GM18873 (cell line): ENCODE measurements around the gene CRYBA2.

Experiments
- ATAC-seq: cut with Tn5 transposase; IDR thresholded peaks from one replicate; pipeline ENCODE4 v1.9.1; 2021; ENCODE audit warnings: mild to moderate bottlenecking, moderate library complexity, moderate number of reproducible peaks; ENCODE audit not compliant: unreplicated experiment, low FRiP score

The CRYBA2 gene

DNA sequence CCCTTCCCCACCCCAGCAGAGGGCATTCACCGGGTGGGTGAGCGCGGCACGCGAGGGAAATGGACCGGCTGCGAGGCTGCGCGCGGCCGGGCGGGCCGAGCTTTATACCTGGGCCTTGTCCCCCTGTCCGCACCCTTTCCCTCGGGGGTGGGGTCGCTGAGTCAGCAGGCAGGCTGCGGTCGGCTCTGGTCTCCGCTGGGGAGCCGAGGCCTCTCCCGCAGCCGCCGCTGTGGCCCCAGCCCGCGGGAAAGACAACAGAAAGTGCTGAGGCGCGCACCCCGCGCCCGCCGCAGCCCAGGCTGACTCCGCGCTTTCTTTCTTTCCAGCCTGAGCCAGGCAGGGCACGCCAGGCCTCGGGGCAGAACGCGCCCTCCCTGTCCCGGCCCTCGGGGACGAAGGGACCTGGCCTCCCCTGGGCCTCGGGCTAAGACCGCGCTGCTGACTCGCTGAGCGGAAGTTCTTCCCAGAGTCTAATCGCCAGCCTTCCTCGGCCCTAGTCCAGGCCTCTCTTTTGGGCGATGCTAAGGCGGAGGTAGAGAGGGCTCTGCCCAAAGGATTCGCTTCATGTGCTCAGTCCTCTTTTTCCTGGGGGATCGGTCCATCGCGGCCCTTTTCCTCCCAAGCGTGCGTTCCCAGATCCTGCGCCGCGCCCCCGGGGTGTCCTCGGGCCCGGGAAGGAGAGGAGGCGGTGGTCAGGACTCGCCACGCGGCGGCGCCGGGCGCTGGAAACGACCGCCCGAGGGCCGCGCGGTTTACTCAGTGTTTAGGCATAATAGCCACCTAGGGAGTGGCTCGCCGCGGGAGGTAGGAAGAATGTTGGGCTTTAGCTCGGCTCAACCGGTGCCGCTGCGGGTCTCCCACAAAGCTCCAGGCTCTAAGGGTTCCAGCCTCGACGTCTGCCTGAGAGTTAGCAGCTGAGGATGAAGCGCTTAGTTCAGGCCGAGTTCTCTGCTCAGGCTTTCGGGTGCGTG, at the start of gene CRYBA2:
Gene CRYBA2 (minus strand): TSS at position 78 of the 971 bp plus-strand sequence. CDS start 246 bp downstream, outside the sequence.
- ATAC-seq: no peak

GRCh38 chr2:219042750-219043149, 49.5 kb upstream of the CRYBA2 start:
- ATAC-seq: no peak

GRCh38 chr2:219042157-219042556, 48.9 kb upstream of the CRYBA2 start:
- no peak for ATAC-seq

GRCh38 chr2:219041252-219041651, 48.0 kb upstream of the CRYBA2 start, which contains the start of gene CFAP65:
Gene CFAP65 (minus strand): TSS chr2:219041516. CDS start chr2:219039048, 2,468 bp downstream.
- no peak for ATAC-seq

- ATAC-seq: no peak
Measured at GRCh38 chr2:219038600-219038999, 45.4 kb upstream of the CRYBA2 start.

DNA sequence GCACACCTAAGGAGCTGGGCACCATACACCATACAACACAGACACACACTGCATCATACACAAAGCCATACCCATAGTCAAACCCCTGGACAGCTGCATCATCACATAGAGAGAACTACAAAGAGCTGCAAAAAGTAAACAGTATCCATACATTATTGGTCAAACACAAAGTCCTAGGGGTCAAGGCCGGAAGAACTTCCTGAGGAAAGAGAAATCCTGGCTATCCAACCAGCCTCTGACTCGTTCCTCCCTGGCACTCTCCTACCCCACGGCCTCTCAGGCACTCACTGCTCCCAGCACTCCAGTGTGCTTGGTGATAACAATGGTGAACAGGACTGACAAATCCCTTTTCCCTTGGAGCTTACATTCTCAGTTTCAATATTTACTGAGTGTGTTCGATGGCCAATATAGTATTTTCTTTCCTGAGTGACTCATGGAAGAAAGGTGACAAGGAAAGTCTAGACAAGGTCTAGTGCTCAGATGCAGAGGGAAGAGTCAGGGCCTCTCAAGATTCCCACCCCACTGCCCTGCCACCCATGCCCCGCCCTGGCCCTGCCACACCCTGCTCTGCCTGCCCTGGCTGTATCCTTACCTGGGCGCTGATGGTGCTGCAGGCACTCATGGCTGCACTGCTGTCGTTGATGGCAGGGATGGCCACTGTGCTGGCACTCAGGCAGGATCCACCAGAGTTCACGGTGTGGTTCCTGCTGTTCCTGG, 44.7 kb upstream of the CRYBA2 start:
- ATAC-seq: no peak

GRCh38 chr2:219035942-219036341, 42.7 kb upstream of the CRYBA2 start:
- no peak for ATAC-seq

DNA sequence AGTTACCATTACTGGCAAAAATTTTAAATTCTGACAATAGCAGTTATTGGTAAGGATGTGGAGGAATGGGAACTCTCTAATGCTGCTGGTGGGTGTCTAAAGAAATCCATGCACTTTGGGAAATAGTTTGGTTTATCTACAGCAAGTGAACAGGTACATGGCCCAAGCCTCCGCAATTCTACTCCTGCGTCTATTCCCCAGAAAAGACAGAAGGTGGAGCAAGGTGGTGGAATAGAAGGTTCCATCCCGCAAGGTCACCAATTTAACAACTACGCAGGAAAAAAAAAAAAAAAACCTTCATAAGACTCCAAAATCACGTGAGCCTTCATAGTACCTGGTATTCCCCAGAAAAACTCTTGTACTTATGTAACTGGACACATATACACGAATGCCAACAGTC, 41.6 kb upstream of the CRYBA2 start:
- ATAC-seq: no peak

- ATAC-seq: no peak
Measured at GRCh38 chr2:219032051-219032745, 39.0 kb upstream of the CRYBA2 start.

GRCh38 chr2:219031005-219031738, 38.0 kb upstream of the CRYBA2 start:
- no peak for ATAC-seq

GRCh38 chr2:219030177-219030940, 37.1 kb upstream of the CRYBA2 start:
- ATAC-seq: no peak

DNA sequence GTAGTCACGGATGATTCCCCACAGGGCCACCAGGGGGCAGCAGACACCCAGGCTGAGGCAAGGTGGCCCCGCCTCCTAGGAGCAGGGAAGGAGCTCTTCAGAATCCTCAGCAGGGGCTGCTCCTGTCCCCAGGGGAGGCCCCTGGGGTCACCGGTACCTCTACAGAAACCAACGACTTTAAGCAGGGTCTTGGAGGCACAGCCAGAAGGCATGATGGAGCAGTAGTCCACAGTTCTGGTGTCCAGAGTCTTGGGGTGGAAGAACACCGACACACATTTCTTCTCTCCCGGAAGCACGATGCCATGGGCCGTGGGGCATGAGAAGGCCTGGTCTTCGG, 36.6 kb upstream of the CRYBA2 start:
- no peak for ATAC-seq

GRCh38 chr2:219028996-219029828, 36.0 kb upstream of the CRYBA2 start:
- ATAC-seq: no peak

DNA sequence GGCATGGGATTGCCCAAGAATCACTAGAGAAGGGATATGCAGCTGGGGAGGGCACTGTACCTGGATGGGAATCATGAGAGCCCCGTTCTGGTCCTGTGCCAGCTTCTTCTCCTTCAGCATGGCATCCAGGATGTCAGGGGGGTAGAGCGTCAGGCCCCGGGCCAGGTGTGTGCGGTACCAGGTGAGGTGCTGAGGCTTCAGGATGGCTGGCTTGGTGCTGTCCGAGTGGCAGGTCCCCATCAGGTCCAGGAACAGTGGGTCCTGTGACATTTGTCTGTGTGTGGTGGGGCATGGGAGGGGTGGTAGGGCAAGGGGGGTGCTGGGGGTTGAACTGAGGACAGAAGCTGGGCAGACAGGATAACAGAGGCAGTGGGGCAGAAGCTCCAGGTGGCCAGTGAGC, 34.9 kb upstream of the CRYBA2 start:
- no peak for ATAC-seq

DNA sequence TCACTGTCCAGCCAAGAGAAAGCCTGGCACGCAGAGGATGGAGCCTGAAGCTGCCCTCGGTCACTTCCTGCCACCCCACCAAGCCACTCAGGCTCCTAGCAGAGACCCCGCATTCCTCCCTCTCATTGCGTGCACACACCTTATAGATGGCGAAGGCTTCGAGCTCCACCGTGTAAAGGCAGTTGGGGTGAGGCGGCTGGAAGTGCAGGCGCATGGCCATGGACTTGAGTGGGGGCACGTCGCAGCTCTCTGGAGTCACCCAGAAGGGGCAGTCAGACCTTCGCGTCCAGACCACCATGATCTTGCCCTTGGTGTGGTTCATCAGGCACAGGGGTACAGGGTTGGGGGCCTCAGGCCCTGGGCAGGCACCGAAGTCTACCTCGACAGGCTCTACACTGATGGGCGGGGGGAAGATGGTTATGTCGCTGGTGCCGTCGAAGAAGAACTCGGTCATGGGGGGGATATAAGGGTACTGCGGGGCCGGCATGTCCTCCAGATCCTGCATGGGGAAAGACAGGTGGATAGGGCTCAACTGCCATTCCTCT, 34.4 kb upstream of the CRYBA2 start:
- no peak for ATAC-seq

DNA sequence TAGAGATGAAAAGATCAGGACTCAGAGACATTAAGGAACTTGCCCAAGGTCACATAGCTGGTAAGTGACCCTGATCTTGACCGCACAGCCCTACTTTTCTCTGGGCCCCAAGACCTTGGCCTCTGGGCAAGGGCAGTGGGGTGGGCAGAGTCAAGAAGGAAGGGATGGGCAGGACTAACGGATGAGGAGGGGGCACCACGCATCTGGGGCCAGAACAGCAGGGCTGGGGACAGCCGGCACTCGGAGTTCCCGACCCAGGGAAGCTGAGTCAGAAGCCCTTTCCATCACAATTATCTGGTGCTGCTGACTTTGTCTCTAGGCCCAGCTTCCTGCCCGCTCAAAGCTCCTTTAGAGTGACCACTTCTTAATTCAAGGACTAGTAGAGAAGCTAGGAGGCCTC, 33.7 kb upstream of the CRYBA2 start:
- no peak for ATAC-seq

GRCh38 chr2:219025637-219026585, 32.7 kb upstream of the CRYBA2 start:
- ATAC-seq: no peak
